Measurements from ENCODE around the gene ZNF697. TPM values are rescaled to one million over a fixed set of nuclear protein-coding genes. Genes with fewer than 3 reads are reported as not detected.
"Not testable (repeated sequence)": the region's sequence is repeated elsewhere in the genome, so short reads cannot be mapped to it uniquely, and the experiment has no call there.

The ZNF697 gene
- total RNA-seq, result 1 to 10 TPM; 2.6 to 8.1 (median 3.7) TPM

- DNase-seq (ENCODE audit: low spot score in 2 of 2), result peak; percentile 98
- no peaks in the 10 kb centered on the region for H3K9me3 ChIP-seq
- peaks cover 21% of the 10 kb centered on the region for H3K4me1 ChIP-seq
- H3K36me3 ChIP-seq, result no peaks in the 10 kb centered on the region
- peak; percentile 19 to 41 for TF ChIP-seq POLR2A (IDR thresholded peaks at IDR 0.05)
- peak in 2 of 3 donors; percentile 42 to 48 for TF ChIP-seq POLR2AphosphoS5 (IDR thresholded peaks at IDR 0.05)
- no peak for TF ChIP-seq EP300 (IDR thresholded peaks at IDR 0.05)
- TF ChIP-seq, protein P1, sequence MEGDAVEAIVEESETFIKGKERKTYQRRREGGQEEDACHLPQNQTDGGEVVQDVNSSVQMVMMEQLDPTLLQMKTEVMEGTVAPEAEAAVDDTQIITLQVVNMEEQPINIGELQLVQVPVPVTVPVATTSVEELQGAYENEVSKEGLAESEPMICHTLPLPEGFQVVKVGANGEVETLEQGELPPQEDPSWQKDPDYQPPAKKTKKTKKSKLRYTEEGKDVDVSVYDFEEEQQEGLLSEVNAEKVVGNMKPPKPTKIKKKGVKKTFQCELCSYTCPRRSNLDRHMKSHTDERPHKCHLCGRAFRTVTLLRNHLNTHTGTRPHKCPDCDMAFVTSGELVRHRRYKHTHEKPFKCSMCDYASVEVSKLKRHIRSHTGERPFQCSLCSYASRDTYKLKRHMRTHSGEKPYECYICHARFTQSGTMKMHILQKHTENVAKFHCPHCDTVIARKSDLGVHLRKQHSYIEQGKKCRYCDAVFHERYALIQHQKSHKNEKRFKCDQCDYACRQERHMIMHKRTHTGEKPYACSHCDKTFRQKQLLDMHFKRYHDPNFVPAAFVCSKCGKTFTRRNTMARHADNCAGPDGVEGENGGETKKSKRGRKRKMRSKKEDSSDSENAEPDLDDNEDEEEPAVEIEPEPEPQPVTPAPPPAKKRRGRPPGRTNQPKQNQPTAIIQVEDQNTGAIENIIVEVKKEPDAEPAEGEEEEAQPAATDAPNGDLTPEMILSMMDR (IDR thresholded peaks at IDR 0.05), result peak in 1 of 2 donors; percentile 35
- peak within 1 kb of the TSS; percentile 61 for H3K4me3 ChIP-seq
- H3K27ac ChIP-seq, result peak within 1 kb of the TSS; percentile 72
- 1% methylated on average over 10 of the region's 81 CpGs for WGBS
- no peaks in the 10 kb centered on the region for H3K27me3 ChIP-seq
Observed at GRCh38 chr1:119647734-119648619, at the start of gene ZNF697. TSS of gene ZNF697 (minus strand) at chr1:119648266. CDS start at chr1:119626100, 22,166 bp downstream.

GRCh38 chr1:119697598-119697997 lies 49.5 kb upstream of the ZNF697 start:
- Histone ChIP-seq H3K9me3 (no peaks in the 10 kb centered on the region), H3K27me3 (no peaks in the 10 kb centered on the region), H3K4me3 (no peak overlapping the region), H3K27ac (no peak overlapping the region), H3K4me1 (no peaks in the 10 kb centered on the region), H3K36me3 (no peaks in the 10 kb centered on the region)
- DNase-seq (ENCODE audit: low spot score in 2 of 2), result no peak
- TF ChIP-seq, protein P1 (IDR thresholded peaks at IDR 0.05), result no peak
- WGBS, result 64% methylated on average over 3 of the region's 3 CpGs

DNA sequence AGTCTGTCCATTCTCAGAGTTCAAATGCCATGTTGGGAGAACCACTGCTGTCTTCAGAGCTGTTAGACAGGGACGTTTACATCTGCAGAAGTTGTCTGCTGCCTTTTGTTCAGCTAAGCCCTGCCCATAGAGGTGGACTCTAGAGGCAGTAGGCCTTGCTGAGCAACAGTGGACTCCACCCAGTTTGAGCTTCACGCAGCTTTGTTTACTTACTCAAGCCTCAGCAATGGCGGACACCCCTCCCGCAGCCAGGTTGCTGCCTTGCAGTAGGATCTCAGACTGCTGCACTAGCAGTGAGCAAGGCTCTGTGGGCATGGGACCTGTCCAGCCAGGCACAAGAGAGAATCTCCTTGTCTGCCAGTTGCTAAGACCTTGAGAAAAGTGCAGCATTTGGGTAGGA lies 48.8 kb upstream of the ZNF697 start:
- not testable (repeated sequence) for H3K27me3 ChIP-seq; H3K4me3 ChIP-seq; H3K36me3 ChIP-seq; DNase-seq (ENCODE audit: low spot score in 2 of 2); H3K27ac ChIP-seq; H3K9me3 ChIP-seq; H3K4me1 ChIP-seq
- WGBS, result no CpG with 5 or more reads among the region's 4 CpGs

GRCh38 chr1:119689511-119689910 lies 41.4 kb upstream of the ZNF697 start:
- DNase-seq (ENCODE audit: low spot score in 2 of 2), result no peak
- Histone ChIP-seq H3K9me3 (no peaks in the 10 kb centered on the region), H3K4me3 (no peak overlapping the region), H3K27me3 (no peaks in the 10 kb centered on the region), H3K4me1 (peaks cover 29% of the 10 kb centered on the region), H3K27ac (no peak overlapping the region), H3K36me3 (no peaks in the 10 kb centered on the region)
- TF ChIP-seq EP300 (IDR thresholded peaks at IDR 0.05), result no peak
- no peak for TF ChIP-seq POLR2AphosphoS5 (IDR thresholded peaks at IDR 0.05)
- no peak for TF ChIP-seq POLR2A (IDR thresholded peaks at IDR 0.05)
- TF ChIP-seq, protein P1 (IDR thresholded peaks at IDR 0.05), result no peak

DNA sequence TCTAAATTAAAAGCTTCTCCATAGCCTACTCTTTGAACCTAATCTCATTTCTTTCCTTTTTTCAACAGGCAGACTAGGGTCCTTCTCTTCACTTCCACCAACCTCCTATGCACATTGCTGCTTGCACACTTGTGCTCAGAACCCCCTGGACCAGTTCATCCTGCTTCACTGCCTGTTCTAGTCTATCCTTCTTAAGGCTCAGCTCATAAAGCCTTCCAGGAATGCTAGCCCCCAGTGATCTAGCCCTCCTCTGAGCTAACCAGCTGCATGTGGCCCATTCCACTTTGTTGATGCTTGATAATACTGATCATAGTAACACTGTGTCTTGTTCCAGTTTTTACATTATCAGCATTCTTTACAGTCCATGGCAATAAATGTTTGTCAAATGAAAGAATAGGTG lies 40.7 kb upstream of the ZNF697 start:
- TF ChIP-seq EP300 (IDR thresholded peaks at IDR 0.05), result no peak
- TF ChIP-seq POLR2A (IDR thresholded peaks at IDR 0.05), result no peak
- Histone ChIP-seq H3K4me3 (no peak overlapping the region), H3K36me3 (no peaks in the 10 kb centered on the region), H3K4me1 (peaks cover 36% of the 10 kb centered on the region), H3K27me3 (no peaks in the 10 kb centered on the region), H3K27ac (no peak overlapping the region), H3K9me3 (no peaks in the 10 kb centered on the region)
- no peak for DNase-seq (ENCODE audit: low spot score in 2 of 2)

- 45% methylated on average over 2 of the region's 2 CpGs for WGBS
- no peak for DNase-seq (ENCODE audit: low spot score in 2 of 2)
- Histone ChIP-seq H3K27me3 (no peaks in the 10 kb centered on the region), H3K36me3 (no peaks in the 10 kb centered on the region), H3K9me3 (no peaks in the 10 kb centered on the region), H3K4me1 (peaks cover 41% of the 10 kb centered on the region), H3K4me3 (no peak overlapping the region), H3K27ac (peak overlapping the region; percentile 64)
- no peak for TF ChIP-seq POLR2AphosphoS5 (IDR thresholded peaks at IDR 0.05)
- TF ChIP-seq, protein P1 (IDR thresholded peaks at IDR 0.05), result no peak
- no peak for TF ChIP-seq EP300 (IDR thresholded peaks at IDR 0.05)
- no peak for TF ChIP-seq POLR2A (IDR thresholded peaks at IDR 0.05)
Observed at GRCh38 chr1:119687434-119688079, 39.5 kb upstream of the ZNF697 start.
